Bronchial epithelial cell (primary cell): ENCODE data around the gene TYROBP. TPM values are rescaled to one million over a fixed set of nuclear protein-coding genes. Genes with fewer than 3 reads are reported as not detected.
"Not testable (repeated sequence)": the region's sequence is repeated elsewhere in the genome, so short reads cannot be mapped to it uniquely, and the experiment has no call there.

Experiments used
- DNase-seq: peaks from one replicate; pipeline ENCODE4 v3.0.0-alpha.2; 2010; ENCODE audit warnings: low read depth
- FAIRE-seq: peaks from 2 replicates; lab custom pipeline; 2011; peaks lifted over from hg19 to GRCh38; lab: Jason Lieb, UNC
- H3K27me3 ChIP-seq: 2 replicates; pipeline ENCODE4 v1.5.1; 2011; ENCODE audit warnings: low read length; ENCODE audit not compliant: control insufficient read depth, insufficient read depth
- H3K36me3 ChIP-seq: 2 replicates; pipeline ENCODE4 v1.5.1; 2011; ENCODE audit warnings: low read length; ENCODE audit not compliant: control insufficient read depth, insufficient read depth
- H3K4me3 ChIP-seq: 2 replicates; pipeline ENCODE4 v1.5.1; 2011; ENCODE audit warnings: mild to moderate bottlenecking, low read depth, low read length, control low read depth
- CTCF ChIP-seq: IDR thresholded peaks from 2 replicates; pipeline ENCODE4 v1.5.1; 2011; ENCODE audit warnings: mild to moderate bottlenecking, moderate library complexity, low read length, control low read depth, inconsistent platforms; ENCODE audit not compliant: insufficient read depth, severe bottlenecking
- total RNA-seq: library from RNA; depleted of rRNA; stranded (reverse); fragments of >200 nt; gene quantifications from 2 replicates; pipeline ENCODE4 v1.2.1, GENCODE V29; 2014

Gene TYROBP
- total RNA-seq = not detected in 2 replicates

GRCh38 chr19:35908010-35908441, at the start of gene TYROBP:
TYROBP (minus strand) TSS chr19:35908295; CDS start chr19:35908228, 67 bp downstream.
- Histone ChIP-seq H3K36me3 (no peaks in the 10 kb centered on the region), H3K4me3 (no peak within 1 kb of the TSS), H3K27me3 (no peaks in the 10 kb centered on the region)
- FAIRE-seq = no peak
- DNase-seq = no peak
- TF ChIP-seq CTCF = no peak

GRCh38 chr19:35957411-35957810, 49.3 kb upstream of the TYROBP start:
- H3K36me3 ChIP-seq, H3K4me3 ChIP-seq, DNase-seq, FAIRE-seq: not testable (repeated sequence)
- peaks cover 17% of the 10 kb centered on the region for H3K27me3 ChIP-seq

GRCh38 chr19:35955881-35956634, 48.0 kb upstream of the TYROBP start:
- Histone ChIP-seq H3K36me3 (no peaks in the 10 kb centered on the region), H3K4me3 (no peak overlapping the region), H3K27me3 (peaks cover 17% of the 10 kb centered on the region)
- no peak for TF ChIP-seq CTCF
- FAIRE-seq = no peak
- DNase-seq = no peak

- DNase-seq = no peak
- Histone ChIP-seq H3K4me3 (no peak overlapping the region), H3K27me3 (no peaks in the 10 kb centered on the region), H3K36me3 (no peaks in the 10 kb centered on the region)
- no peak for FAIRE-seq
- TF ChIP-seq CTCF = no peak
Measured at GRCh38 chr19:35949131-35949530, 41.0 kb upstream of the TYROBP start.

GRCh38 chr19:35946203-35946602, 38.1 kb upstream of the TYROBP start:
- H3K36me3 ChIP-seq = no peaks in the 10 kb centered on the region
- FAIRE-seq (no peak), DNase-seq (no peak)
- TF ChIP-seq CTCF = no peak
- no peak overlapping the region for H3K4me3 ChIP-seq
- H3K27me3 ChIP-seq = no peaks in the 10 kb centered on the region

GRCh38 chr19:35945121-35945790, 37.2 kb upstream of the TYROBP start:
- H3K27me3 ChIP-seq = no peaks in the 10 kb centered on the region
- no peak overlapping the region for H3K4me3 ChIP-seq
- FAIRE-seq (no peak), DNase-seq (no peak)
- H3K36me3 ChIP-seq = no peaks in the 10 kb centered on the region
- no peak for TF ChIP-seq CTCF
